Suppressor macrophage treated with lipopolysaccharide for 1 hour (primary cell): ENCODE data around the gene PDE8B.

ENCODE experiments used
- DNase-seq, 3 donors: peaks; one replicate each; pipeline ENCODE4 v3.0.0-alpha.2; 2020 to 2022

PDE8B gene, protein sequence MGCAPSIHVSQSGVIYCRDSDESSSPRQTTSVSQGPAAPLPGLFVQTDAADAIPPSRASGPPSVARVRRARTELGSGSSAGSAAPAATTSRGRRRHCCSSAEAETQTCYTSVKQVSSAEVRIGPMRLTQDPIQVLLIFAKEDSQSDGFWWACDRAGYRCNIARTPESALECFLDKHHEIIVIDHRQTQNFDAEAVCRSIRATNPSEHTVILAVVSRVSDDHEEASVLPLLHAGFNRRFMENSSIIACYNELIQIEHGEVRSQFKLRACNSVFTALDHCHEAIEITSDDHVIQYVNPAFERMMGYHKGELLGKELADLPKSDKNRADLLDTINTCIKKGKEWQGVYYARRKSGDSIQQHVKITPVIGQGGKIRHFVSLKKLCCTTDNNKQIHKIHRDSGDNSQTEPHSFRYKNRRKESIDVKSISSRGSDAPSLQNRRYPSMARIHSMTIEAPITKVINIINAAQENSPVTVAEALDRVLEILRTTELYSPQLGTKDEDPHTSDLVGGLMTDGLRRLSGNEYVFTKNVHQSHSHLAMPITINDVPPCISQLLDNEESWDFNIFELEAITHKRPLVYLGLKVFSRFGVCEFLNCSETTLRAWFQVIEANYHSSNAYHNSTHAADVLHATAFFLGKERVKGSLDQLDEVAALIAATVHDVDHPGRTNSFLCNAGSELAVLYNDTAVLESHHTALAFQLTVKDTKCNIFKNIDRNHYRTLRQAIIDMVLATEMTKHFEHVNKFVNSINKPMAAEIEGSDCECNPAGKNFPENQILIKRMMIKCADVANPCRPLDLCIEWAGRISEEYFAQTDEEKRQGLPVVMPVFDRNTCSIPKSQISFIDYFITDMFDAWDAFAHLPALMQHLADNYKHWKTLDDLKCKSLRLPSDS

DNA sequence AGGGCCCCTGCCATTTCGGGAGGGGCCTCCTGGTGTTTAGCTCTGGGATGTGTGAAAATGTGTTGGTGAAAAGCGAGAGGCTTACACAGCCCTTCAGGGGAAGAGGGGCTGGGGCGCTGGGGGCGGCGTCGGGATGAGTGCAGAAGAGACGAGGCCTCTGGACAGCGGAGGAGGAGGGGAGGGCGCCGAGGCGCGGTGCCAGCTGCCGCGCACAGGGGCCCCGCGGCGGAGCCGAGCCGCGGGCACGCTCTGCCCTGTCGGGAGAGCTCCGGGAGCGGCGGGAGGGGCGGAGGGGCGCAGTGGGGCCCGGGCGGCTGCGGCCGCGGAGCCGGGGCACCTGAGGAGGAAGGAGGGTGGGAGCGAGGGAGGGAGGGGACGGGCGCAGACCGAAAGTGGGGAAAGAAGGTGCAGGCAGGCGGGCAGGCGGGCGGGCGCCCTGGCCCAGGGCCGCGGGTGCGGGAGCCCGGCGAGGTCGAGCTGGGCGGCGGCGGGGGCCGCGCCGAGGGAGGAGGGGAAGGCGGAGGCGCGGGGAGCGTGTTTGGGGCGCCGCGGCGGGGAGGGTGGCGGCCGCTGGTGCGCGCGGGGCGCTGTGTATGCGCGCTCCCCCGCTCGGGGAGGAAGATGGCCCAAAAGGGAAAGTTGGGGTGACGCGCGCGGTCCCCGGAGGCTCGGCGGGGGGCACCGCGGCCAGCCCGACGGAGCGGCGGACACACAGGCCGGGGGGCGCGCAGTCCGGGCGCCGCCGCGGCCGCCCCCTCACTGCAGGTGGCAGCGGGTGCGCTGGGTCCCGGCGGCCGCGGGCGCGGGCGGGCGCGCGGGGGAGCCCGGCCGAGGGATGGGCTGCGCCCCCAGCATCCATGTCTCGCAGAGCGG lies at the start of gene PDE8B:
PDE8B (plus strand) TSS at position 590 of the 873 bp plus-strand sequence; CDS start at position 836, 246 bp downstream.
- DNase-seq: peak in 2 of 3 donors; percentile 44 to 62

DNA sequence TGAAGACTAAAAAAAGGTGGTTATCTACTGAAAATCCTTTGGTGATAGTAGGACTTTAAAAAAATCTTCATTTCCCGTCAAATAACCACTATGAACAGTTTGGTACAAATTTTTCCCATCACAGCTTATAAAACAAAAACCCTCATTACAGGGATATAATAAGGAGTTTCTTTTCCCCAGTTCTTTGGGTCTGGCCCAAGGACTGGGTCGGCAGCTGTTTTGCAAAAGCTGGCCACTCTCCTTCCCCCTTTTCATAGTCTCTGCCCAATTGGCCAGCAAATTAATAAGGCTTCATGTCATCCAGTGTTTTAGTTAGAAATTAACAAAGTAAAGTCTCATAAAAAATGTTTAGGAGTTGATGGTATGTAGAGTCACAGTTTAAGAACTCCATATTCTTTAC lies 47.0 kb upstream of the PDE8B start:
- DNase-seq: peak in 1 of 3 donors; percentile 8

DNA sequence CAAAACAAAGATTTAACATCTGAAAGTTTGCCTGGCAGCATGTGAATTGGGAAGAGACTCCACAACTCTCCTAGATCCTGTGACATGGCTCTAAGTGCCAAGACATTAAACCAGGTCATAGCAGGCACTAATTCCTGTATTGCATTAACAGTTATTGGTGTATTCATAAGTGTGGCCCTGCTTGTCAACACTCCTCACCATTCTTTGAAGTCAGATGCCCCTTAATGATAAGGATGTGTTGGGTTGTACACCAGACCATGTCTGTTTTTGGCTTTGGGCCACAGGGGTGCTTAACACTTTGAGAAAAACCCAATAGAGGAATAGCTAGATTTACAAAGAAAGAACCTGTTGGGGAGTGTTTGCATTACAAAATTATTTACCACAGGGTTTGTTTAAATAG lies 43.4 kb upstream of the PDE8B start:
- DNase-seq: peak in 1 of 3 donors; percentile 12

DNA sequence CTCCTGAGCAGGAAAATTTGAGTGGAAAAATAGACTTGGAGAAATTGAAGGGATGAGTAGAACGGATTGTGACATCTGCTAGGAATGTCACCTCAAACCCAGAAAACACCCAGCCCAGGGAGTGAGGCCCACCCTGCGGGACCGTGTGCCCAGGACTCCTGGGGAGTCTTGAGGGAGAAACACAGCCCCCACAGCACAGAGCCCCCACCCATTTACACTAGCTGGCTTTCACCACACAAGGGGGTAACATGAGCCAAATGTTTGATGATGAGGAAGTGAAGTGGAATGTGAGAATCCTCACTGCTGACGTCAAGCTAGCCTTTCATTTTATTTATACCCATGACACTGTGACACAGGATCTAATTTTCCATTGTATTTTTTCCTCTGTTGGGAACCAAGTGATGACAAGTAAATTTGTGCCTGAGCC lies 42.8 kb upstream of the PDE8B start:
- no peak for DNase-seq

DNA sequence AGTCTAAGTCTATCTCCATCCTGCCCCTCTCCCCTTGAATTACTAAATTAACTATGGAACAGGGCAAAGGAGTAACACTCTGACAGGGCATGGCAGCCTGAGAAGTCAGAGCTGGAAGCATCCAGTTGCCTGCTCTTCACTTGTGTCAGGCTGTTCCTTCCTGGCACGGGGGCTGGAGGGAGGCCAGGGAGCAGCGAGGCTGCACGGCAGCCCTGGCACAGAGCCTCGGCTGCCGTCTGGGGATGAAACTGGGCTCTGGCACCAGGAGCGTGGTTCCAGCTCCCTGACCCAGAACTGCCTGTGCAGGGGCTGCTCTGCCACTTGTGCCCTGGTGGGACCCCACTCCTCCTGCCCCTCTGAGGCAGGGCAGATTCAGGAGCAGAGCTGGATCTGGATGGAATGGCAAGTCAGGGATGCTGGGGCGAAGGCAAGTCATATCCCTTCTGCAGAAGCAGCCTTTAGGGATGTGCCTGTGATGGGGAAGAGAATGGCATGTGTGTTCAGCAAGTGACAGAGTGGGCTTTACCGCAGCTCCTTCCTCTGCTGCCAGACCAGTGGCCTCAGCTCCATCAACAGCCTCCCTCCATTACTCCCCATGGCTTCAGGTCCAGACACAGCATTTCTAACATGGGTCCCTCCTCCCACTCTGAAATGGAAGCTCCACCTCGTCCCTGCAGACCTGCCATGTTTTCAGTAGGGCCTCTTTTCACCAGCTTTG lies 42.2 kb upstream of the PDE8B start:
- peak in 1 of 3 donors; percentile 11 for DNase-seq

DNA sequence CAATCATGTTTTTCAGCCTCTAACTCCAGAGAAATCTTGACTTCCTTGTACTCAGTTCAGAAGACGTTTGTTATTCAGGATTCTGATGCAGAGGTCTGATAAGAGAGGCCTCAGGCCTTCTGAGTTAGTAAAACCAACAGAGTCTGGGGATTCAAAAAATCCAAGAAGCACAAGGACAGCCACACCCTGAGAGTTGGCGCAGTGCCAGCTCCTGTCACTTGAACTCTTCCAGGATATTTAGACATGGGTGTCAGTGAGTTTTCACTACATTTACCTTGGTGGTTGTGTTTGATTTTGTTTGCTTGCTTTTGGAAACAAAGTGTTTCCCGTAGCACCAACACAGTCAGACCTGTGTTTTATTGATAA lies 41.6 kb upstream of the PDE8B start:
- DNase-seq: peak in 1 of 3 donors; percentile 18

DNA sequence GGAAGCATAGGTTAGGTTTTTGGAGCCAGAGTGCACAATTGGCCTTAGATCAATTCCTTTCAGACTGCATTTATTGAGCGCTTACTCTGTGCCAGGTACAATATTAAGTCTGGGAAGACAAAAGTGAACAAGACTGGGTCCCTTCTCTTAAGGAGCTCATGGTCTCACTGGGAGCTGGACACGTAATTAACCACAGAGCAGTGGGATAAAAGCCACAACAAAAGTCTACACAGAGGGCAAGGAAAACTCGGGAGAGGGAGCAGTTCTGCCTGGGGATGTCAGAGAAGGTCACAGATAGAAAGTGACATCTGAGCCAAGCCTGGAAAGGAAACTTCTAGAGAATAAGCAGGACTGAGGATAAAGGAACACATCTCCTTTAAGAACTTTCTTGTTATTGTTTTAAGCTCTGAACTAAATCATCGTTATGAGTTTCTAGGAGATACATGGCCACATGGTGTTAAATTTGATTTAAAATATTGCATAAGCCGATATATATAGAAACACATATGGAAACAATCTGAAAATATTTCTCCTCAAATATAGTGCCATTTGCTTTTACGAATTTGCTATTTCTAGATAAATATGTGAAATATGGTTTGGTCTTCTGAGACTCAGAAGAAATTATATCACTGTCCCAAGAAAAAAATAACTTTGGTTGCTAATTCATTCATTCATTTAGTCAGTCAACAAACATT lies 40.1 kb upstream of the PDE8B start:
- peak in 1 of 3 donors; percentile 5 for DNase-seq

DNA sequence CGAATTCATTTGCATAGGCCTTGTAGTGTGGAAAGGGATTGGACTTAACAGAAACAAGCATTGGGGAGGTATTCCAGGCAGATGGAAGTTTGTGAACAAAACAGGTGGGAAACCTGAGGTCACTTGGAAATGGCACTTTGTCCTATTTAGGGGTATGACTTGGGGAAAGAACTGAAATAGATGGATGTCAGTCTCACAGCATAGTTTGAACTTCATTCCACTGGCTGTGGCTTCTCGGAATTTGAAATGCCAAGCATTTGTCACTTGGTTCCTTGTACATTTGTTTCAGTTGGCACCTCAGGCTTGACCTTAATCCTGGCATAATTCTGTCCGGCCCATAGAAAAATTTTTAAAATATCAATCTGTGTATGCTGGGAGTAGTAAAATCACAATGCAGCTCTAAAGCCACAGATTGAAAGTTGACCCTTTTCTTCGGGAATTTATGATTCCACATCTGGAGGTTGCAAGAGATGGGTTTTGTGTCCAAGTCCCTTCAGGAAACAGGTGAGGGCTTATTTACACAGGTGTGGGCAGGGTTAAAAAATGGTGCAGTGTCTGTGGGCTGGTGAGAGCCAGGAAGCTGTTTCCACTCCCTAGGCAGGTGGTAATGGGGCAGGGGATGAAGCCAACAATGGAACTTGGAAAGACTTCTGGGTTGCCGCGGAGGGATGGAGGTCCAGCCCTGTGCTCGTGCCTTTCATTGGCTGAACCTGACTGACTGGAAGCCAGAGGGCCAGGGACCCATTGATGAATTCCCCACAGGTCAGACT lies 39.2 kb upstream of the PDE8B start:
- DNase-seq: peak in 1 of 3 donors; percentile 16

DNA sequence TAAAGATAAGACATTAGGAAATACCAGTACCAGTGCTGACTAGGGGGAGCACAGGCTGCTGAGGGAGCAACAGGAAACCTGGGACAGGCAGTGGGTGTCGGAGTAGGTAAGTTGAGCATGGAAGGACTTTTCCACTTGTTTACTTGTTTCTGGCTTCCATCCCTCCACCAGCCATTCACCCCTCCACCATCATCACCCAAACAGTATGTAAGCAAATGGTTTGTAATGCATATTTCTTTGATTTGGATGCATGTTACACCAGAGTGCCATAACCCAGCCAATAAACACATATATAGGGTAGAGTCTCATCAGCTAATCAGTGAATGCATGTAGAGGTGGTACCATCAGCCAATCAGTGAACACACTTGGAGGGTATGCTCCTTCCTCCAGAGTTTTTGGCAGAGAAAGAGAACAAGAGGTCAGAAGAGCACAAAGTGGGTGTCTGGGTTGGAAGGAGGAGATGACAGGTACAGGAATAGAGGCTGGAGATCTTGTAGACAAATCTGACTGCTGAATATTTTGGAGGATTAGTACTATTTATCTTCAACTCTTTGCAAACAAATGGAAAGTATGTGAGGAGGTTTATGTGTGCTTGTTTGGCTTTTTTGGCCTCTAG lies 37.7 kb upstream of the PDE8B start:
- DNase-seq: peak in 1 of 3 donors; percentile 1

DNA sequence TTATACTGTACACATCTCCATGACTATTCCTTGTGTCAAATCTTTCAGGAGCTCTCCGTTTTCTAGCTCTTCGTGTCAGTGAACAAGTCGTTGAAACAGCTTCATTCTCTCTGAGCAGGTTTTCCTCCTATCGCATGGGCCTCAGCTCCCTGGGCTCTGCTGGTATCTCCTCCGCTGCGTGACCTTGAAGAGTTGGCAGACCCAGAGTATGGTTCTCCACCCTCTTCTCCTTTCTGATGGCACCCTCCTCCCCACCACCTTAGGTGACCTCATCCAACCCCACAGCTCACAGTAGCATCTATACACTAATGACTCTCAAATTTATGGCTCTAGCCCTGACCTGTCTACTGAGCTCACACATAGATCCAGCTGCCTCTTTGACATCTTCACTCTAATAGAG lies 36.0 kb upstream of the PDE8B start:
- no peak for DNase-seq

DNA sequence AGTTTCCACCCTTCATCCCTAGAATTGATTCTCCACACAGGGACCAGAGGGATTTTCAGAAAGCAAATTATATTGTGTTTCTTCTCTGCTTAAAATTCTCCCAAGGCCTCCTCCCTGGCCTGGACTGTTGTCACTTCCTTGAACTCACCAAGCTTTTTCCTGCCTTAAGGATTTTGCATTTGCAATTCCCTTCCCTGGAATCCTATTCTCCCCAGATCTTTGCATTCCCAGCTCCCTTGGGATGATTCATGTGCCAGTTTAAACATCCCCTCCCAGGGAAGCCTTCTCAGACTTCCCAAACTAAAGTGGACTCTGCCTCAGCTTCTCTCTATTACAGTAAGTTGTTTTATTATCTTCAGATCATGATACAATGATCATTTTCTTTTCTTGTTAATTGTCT lies 35.2 kb upstream of the PDE8B start:
- DNase-seq: no peak

DNA sequence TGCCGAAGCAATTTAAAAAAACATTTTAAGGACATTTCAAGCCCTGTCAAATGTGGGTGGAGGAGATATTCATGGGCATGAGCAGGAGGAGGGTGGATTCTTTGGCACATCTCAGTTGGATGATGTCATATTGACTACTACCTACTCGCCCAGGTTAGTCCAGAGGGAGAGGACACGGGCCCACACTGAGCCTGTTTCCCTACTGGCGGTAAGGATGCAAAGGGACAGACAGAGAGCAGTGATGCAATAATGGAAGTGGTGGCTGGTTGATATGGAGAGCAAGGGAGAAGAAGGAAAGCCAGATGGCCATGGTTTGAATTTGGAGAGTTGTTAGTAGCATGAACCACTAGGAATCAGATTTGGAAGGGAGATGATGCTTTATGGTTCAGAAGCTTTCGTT lies 34.1 kb upstream of the PDE8B start:
- no peak for DNase-seq

DNA sequence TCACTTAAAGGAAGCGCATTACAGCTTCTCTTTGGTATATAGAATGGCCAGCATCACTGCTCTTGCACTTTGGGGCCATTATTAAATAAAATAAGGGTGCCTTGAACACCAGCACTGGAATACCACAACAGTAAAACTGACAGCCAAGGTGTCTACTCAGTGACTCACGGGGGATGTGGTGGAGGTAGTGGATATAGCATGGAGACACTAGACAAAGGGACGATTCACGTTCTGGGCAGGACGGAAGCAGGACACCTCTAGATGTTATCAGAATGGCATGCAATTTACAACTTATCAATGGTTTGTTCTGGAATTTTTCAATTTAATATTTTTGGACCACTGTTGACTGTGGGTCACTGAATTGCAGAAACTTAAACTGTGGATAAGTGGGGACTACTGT lies 32.9 kb upstream of the PDE8B start:
- DNase-seq: no peak

DNA sequence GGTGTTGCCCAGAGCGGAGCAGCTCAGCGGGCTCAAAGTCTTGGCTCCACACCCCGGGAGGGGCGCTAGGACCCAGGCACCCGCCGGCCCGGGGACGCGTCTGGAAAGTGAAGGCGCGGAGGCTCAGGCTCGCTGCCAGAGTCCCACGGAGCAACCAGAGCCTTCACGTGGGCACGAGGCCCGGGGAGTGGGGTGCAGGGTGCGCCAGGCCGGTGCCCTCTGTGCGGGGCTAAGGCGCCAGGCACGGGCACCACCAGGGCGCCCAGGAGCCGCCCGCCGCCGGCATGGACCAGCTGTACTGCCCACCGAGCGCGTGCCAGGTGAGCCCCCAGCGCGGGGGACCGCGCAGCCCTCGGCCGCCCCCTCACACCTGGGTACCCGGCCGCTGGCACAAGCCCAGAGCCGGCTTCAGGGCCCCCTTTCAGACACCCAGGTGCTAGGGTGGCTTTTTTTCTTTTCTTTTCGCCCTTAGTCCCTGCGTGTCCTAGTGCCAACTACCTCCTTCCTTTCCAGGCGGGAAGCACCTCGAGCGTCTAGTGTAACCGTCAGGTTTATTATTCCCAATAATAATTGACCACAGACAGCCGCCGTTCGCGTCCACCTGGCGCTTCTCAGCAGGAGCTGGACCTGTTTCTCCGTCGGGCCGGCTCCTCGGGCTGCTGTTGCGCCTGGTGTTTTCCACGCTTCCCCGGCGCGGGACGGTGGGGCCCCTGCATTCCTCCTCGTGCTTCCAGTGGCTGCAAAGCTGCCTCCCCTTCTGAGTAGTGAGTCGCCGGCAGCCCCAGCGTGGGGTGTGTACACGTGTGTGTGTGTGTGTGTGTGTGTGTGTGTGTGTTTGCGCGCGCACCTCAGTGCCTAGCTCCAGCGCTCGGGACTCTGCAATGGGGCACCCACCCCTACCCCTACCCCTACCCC lies 30.1 kb upstream of the PDE8B start:
- DNase-seq: peak in 2 of 3 donors; percentile 9 to 33

DNA sequence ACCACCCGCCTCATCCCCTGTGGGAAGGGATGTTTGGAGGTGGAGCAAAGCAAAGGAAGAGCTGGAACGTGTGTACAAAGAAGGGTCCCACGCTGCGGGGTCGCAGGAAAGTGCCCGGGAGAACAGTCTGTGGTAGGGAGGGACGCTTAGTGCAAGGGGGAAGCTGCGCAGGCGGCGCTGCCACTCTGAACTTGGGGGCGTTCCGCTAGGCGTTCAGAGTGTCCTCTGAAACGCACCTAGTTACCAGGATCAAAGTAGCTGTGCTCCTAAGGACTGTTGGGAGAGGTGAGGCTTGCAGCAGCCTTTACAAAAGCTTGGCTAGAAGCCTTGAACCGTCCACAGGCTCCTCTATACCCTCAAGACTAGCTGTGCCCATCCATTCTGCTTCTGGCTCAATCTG lies 29.3 kb upstream of the PDE8B start:
- peak in 1 of 3 donors; percentile 13 for DNase-seq

DNA sequence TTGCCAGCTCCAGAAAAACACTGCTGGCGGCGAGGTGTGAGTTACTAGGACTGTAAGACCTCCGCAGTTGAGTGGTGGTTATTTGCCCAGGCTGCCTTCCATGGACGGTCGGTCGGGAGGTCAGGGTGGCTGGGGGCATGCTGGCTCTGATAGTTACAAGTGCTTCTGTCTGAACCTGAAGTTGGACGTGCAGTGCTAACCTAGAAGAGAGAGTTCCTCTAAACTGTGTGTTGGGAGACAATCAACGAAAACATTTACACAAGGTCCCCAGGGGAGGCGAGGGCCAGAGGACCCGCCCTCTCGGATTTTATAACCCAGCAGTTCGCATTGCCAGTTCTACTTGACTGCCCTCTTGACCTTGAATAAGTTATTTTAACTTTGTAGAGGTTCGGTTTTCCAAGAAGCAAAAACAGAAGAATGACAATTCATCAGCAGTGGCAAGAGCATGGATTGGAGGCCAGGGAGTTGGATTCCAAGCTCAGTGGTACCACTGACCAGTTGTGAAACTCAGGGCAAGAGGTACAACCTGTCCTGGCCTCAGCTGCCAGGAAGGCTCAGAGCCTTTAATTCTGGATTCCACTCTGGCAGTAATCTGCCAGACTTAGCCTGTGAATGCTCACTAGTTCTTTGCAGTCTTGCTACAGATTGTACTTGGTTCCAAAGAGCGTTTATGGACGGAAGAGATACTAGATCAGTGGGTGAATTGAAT lies 28.7 kb upstream of the PDE8B start:
- no peak for DNase-seq

DNA sequence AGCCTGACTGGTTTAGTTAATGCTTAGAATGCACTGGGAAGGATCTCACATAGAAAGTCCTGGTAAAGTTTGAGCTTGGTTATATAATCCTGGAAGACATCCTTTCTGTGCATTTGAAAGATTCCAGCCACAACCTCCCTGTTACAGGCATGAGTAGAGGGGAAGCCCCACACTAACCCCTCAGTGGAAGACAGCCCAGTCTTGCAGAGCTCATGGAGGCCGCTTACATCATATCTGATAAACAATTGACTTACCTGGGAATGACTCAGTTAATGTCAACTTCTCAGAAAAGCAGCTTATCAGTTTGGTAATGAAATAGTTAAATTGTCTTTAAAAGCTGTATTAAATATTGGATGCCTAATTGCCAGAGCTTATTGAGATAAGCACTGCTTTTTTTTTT lies 28.1 kb upstream of the PDE8B start:
- DNase-seq: no peak

DNA sequence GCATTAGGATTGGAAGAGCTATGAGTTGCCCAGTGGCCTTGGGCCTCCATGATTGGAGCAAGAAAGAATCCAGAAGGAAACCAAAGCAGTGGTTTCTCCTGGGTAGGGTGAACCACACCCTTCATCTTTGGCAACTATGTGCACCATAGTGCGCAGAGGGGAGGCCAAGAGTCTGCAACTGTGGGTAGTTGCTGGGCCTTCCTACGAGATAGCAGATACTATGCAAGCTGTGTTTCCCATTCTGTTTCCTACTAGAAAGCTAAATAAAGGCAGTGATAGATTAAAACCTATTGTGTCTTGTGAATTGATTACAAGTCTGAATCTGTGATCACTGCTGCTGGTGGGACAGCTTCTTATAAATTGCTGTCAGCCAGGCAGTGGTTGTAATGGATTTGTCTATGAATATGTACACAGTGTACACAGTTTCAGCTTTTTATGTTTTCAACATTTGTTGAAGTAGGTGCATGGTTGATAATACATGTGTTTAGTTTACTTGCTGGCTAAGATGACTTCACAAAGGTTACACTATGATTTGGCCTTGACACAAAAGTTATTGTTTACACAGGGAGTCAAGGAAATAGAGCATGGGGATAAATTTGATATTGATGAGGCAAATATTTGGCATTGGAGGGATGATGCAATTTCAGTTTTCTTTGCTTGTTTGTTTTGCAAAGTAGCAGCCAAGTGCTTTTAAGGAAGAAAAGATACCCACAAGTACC lies 23.7 kb upstream of the PDE8B start:
- no peak for DNase-seq
